SK-N-SH (cell line): ENCODE data around the gene RFC4. TPM values are rescaled to one million over a fixed set of nuclear protein-coding genes. Genes with fewer than 3 reads are reported as not detected.

Source experiments
- CTCF ChIA-PET: fragments of 300-600, 350-600 bp; formaldehyde crosslinking; extraction: SDS; loops from one replicate; lab custom pipeline; 2021; lab: Yijun Ruan, JAX
- POLR2A ChIA-PET: fragments of 350-600 bp; sonication (Branson Sonifier 250); formaldehyde crosslinking; extraction: SDS; loops from one replicate; lab custom pipeline; 2020; ENCODE audit warnings: antibody characterized with exemption, inconsistent platforms; lab: Yijun Ruan, JAX
- DNase-seq: peaks from one replicate; pipeline ENCODE4 v3.0.0; 2012
- H2AFZ ChIP-seq: fragments of 200-600 bp; sonication (generic); 2 replicates; pipeline ENCODE4 v1.8.1; 2016; ENCODE audit warnings: antibody characterized with exemption, mild to moderate bottlenecking, low read depth
- H3F3A ChIP-seq: fragments of 200-600 bp; sonication (generic); replicated peaks from 2 replicates; pipeline ENCODE3; 2016; ENCODE audit warnings: antibody characterized with exemption, mild to moderate bottlenecking; ENCODE audit not compliant: insufficient read depth
- H3K27ac ChIP-seq, 2 experiments: fragments of 200-500 bp in 1 of 2; fragments of 200-600 bp in 1 of 2; sonication (Bioruptor generic) in 1 of 2; sonication (generic), shearing (Covaris generic) in 1 of 2; 2 replicates each; pipeline versions ENCODE4 v1.5.1 to v1.6.1; 2014 to 2016; ENCODE audit warnings: low read depth in 2 of 2, inconsistent platforms in 1 of 2, low read length in 1 of 2, mild to moderate bottlenecking in 1 of 2, mixed read lengths in 1 of 2
- H3K27me3 ChIP-seq: fragments of 200-600 bp; sonication (generic), shearing (Covaris generic); 2 replicates; pipeline ENCODE4 v1.6.1; 2016; ENCODE audit warnings: mixed run types; ENCODE audit not compliant: insufficient read depth
- H3K36me3 ChIP-seq, 2 experiments: fragments of 200-500 bp in 1 of 2; fragments of 200-600 bp in 1 of 2; sonication (Bioruptor generic) in 1 of 2; sonication (generic) in 1 of 2; replicated peaks in 1 of 2; 2 replicates each; pipeline versions ENCODE3 to v1.5.1; 2014 to 2016; ENCODE audit warnings: low read length in 1 of 2, mild to moderate bottlenecking in 1 of 2; ENCODE audit not compliant: insufficient read depth in 2 of 2, control insufficient read depth in 1 of 2
- H3K4me1 ChIP-seq, 2 experiments: fragments of 200-500 bp in 1 of 2; fragments of 200-600 bp in 1 of 2; sonication (Bioruptor generic) in 1 of 2; sonication (generic), shearing (Covaris generic) in 1 of 2; 2 replicates each; pipeline versions ENCODE4 v1.5.1 to v1.6.1; 2014 to 2016; ENCODE audit warnings: low read depth in 1 of 2, low read length in 1 of 2, mixed run types in 1 of 2; ENCODE audit not compliant: insufficient read depth in 2 of 2, control insufficient read depth in 1 of 2
- H3K4me2 ChIP-seq: fragments of 200-600 bp; sonication (generic), shearing (Covaris generic); 2 replicates; pipeline ENCODE4 v1.6.1; 2017; ENCODE audit warnings: mixed run types
- H3K4me3 ChIP-seq, 2 experiments: fragments of 200-500 bp in 1 of 2; fragments of 200-600 bp in 1 of 2; sonication (Bioruptor generic) in 1 of 2; sonication (generic), shearing (Covaris generic) in 1 of 2; 2 replicates each; pipeline versions ENCODE4 v1.5.1 to v1.8.1; 2014 to 2016; ENCODE audit warnings: low read depth in 2 of 2, inconsistent platforms in 1 of 2, low read length in 1 of 2, mild to moderate bottlenecking in 1 of 2, mixed read lengths in 1 of 2, moderate library complexity in 1 of 2
- H3K79me2 ChIP-seq: fragments of 200-600 bp; sonication (generic); 2 replicates; pipeline ENCODE4 v1.8.1; 2017; ENCODE audit warnings: mild to moderate bottlenecking; ENCODE audit not compliant: insufficient read depth
- H3K9ac ChIP-seq: fragments of 200-600 bp; sonication (generic); 2 replicates; pipeline ENCODE4 v1.6.1; 2017; ENCODE audit warnings: mixed run types
- H3K9me2 ChIP-seq: fragments of 200-600 bp; sonication (generic); 2 replicates; pipeline ENCODE4 v1.6.1; 2017; ENCODE audit warnings: mixed run types
- H3K9me3 ChIP-seq: fragments of 200-600 bp; sonication (generic); 2 replicates; pipeline ENCODE4 v1.6.1; 2017; ENCODE audit warnings: mixed run types, mild to moderate bottlenecking, moderate library complexity
- H4K20me1 ChIP-seq: fragments of 200-600 bp; sonication (generic); 2 replicates; pipeline ENCODE4 v1.6.1; 2017; ENCODE audit warnings: mild to moderate bottlenecking, mixed run types; ENCODE audit not compliant: insufficient read depth
- CHD2 ChIP-seq: fragments of 150-350 bp; IDR thresholded peaks from 2 replicates; pipeline ENCODE4 v1.6.1; 2018; ENCODE audit warnings: low read length; ENCODE audit not compliant: partially characterized antibody
- ELF1 ChIP-seq: IDR thresholded peaks from 2 replicates; pipeline ENCODE4 v1.4.0; 2012
- FOSL2 ChIP-seq: IDR thresholded peaks from 2 replicates; pipeline ENCODE4 v1.4.0; 2012; ENCODE audit warnings: low read depth, mild to moderate bottlenecking, moderate library complexity, borderline replicate concordance
- FOXM1 ChIP-seq: IDR thresholded peaks from 2 replicates; pipeline ENCODE4 v1.4.0; 2012; ENCODE audit warnings: low read depth, mild to moderate bottlenecking
- GATA2 ChIP-seq: sonication (generic); formaldehyde crosslinking; IDR thresholded peaks from 2 replicates; pipeline ENCODE4 v1.5.0; 2020; ENCODE audit warnings: mild to moderate bottlenecking, missing genetic modification reagents
- JUND ChIP-seq: IDR thresholded peaks from 2 replicates; pipeline ENCODE4 v1.4.0; 2012
- MEF2A ChIP-seq: IDR thresholded peaks from 2 replicates; pipeline ENCODE4 v1.4.0; 2012; ENCODE audit warnings: low read depth, borderline replicate concordance
- NFIC ChIP-seq: IDR thresholded peaks from 2 replicates; pipeline ENCODE4 v1.4.0; 2012; ENCODE audit warnings: borderline replicate concordance
- RAD21 ChIP-seq: IDR thresholded peaks from 2 replicates; pipeline ENCODE4 v1.6.1; 2012; ENCODE audit warnings: mild to moderate bottlenecking, low read length
- RXRA ChIP-seq: IDR thresholded peaks from 2 replicates; pipeline ENCODE4 v1.4.0; 2012; ENCODE audit warnings: low read depth, mild to moderate bottlenecking, borderline replicate concordance
- SMC3 ChIP-seq: IDR thresholded peaks from 2 replicates; pipeline ENCODE4 v1.6.1; 2012; ENCODE audit warnings: low read depth, low read length, improper control_type of control experiment
- TEAD4 ChIP-seq: IDR thresholded peaks from 2 replicates; pipeline ENCODE4 v1.4.0; 2012; ENCODE audit warnings: mild to moderate bottlenecking, borderline replicate concordance; ENCODE audit not compliant: insufficient read depth
- YY1 ChIP-seq: IDR thresholded peaks from 2 replicates; pipeline ENCODE4 v1.4.0; 2012; ENCODE audit warnings: low read depth, mild to moderate bottlenecking
- WGBS: methylation state at CpG from one replicate; pipeline ENCODE4 v1.1.6; 2017; ENCODE audit warnings: low lambda C conversion rate; 5-methylcytosine and 5-hydroxymethylcytosine counted together
- polyA plus RNA-seq, 3 experiments: library from polyadenylated mRNA; depleted of rRNA; stranded (reverse); fragments of >200 nt; gene quantifications; 2 replicates each; pipeline ENCODE4 v1.2.3, GENCODE V29; 2012
- TF ChIP-seq, protein P1 (sequence below): fragments of 150-350 bp; IDR thresholded peaks from 2 replicates; pipeline ENCODE4 v1.6.1; 2017; ENCODE audit warnings: antibody characterized with exemption, low read length, low read depth, borderline replicate concordance
- TF ChIP-seq, protein P2 (sequence below): fragments of 200-600 bp; sonication (generic); IDR thresholded peaks from 2 replicates; pipeline ENCODE4 v1.6.1; 2017; ENCODE audit warnings: antibody characterized with exemption, mild to moderate bottlenecking, moderate library complexity
- TF ChIP-seq, protein P3 (sequence below): IDR thresholded peaks from 2 replicates; pipeline ENCODE4 v1.4.0; 2012; ENCODE audit warnings: low read depth, borderline replicate concordance
- TF ChIP-seq, protein P4 (sequence below): IDR thresholded peaks from 2 replicates; pipeline ENCODE4; 2012
- TF ChIP-seq, protein P5 (sequence below): fragments of 150-350 bp; IDR thresholded peaks from 2 replicates; pipeline ENCODE4 v1.6.1; 2016; ENCODE audit warnings: mild to moderate bottlenecking, low read depth, low read length

RFC4 gene
- polyA plus RNA-seq, 1 of the 3 experiments (the other 2 are of a cell fraction) = 13.1 TPM

DNA sequence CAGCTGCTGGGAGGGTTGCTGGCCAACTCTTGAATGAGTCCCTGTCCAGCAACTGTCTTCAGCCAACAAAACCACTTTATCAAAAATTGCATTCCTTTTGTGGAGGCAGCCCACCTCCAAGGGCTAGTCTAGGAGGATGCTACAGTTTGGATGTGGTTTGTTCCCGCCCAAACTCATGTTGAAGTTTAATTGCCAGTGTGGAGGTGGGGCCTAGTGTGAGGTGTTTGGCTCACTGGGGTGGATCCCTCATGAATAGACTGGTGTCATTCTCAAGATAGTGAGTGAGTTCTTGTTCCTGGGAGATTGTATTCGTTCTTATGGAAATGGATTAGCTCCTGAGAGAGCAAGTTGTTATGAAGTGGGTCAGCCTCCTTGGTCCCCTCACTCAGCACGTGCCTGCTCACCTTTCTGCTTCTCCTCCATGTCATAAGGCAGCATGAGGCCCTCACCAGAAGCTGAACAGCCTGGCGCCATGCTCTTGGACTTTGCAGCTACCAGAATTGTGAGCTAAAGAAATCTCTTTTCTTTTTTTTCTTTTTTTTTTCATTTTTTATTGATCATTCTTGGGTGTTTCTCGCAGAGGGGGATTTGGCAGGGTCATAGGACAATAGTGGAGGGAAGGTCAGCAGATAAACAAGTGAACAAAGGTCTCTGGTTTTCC is 4.2 kb upstream of the RFC4 start:
- Histone ChIP-seq H3K4me3 (no peak overlapping the region), H3F3A (peaks cover 4% of the 10 kb centered on the region), H3K27me3 (no peaks in the 10 kb centered on the region), H3K9me2 (no peaks in the 10 kb centered on the region), H4K20me1 (no peaks in the 10 kb centered on the region), H3K4me1 (peaks cover 1 to 9% of the 10 kb centered on the region in 2 experiments; a peak in 2 of 4 replicates), H3K4me2 (no peak overlapping the region), H2AFZ (no peak overlapping the region), H3K27ac (no peak overlapping the region), H3K36me3 (no peaks in the 10 kb centered on the region), H3K9me3 (no peaks in the 10 kb centered on the region), H3K9ac (no peak overlapping the region), H3K79me2 (peaks cover 8% of the 10 kb centered on the region)
- WGBS = 58% methylated on average over 5 of the region's 5 CpGs
- DNase-seq = no peak
- TF ChIP-seq RAD21 (no peak), SMC3 (no peak), GATA2 (CRISPR knock-in tag) (no peak), TEAD4 (no peak), ELF1 (no peak), MEF2A (no peak), NFIC (no peak), CHD2 (no peak), YY1 (no peak), FOXM1 (no peak), RXRA (no peak), JUND (no peak), FOSL2 (no peak)
- TF ChIP-seq, protein P1, sequence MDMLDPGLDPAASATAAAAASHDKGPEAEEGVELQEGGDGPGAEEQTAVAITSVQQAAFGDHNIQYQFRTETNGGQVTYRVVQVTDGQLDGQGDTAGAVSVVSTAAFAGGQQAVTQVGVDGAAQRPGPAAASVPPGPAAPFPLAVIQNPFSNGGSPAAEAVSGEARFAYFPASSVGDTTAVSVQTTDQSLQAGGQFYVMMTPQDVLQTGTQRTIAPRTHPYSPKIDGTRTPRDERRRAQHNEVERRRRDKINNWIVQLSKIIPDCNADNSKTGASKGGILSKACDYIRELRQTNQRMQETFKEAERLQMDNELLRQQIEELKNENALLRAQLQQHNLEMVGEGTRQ = no peak
- TF ChIP-seq, protein P2, sequence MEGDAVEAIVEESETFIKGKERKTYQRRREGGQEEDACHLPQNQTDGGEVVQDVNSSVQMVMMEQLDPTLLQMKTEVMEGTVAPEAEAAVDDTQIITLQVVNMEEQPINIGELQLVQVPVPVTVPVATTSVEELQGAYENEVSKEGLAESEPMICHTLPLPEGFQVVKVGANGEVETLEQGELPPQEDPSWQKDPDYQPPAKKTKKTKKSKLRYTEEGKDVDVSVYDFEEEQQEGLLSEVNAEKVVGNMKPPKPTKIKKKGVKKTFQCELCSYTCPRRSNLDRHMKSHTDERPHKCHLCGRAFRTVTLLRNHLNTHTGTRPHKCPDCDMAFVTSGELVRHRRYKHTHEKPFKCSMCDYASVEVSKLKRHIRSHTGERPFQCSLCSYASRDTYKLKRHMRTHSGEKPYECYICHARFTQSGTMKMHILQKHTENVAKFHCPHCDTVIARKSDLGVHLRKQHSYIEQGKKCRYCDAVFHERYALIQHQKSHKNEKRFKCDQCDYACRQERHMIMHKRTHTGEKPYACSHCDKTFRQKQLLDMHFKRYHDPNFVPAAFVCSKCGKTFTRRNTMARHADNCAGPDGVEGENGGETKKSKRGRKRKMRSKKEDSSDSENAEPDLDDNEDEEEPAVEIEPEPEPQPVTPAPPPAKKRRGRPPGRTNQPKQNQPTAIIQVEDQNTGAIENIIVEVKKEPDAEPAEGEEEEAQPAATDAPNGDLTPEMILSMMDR = no peak
- TF ChIP-seq, protein P3, sequence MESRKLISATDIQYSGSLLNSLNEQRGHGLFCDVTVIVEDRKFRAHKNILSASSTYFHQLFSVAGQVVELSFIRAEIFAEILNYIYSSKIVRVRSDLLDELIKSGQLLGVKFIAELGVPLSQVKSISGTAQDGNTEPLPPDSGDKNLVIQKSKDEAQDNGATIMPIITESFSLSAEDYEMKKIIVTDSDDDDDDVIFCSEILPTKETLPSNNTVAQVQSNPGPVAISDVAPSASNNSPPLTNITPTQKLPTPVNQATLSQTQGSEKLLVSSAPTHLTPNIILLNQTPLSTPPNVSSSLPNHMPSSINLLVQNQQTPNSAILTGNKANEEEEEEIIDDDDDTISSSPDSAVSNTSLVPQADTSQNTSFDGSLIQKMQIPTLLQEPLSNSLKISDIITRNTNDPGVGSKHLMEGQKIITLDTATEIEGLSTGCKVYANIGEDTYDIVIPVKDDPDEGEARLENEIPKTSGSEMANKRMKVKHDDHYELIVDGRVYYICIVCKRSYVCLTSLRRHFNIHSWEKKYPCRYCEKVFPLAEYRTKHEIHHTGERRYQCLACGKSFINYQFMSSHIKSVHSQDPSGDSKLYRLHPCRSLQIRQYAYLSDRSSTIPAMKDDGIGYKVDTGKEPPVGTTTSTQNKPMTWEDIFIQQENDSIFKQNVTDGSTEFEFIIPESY = no peak
- TF ChIP-seq, protein P4, sequence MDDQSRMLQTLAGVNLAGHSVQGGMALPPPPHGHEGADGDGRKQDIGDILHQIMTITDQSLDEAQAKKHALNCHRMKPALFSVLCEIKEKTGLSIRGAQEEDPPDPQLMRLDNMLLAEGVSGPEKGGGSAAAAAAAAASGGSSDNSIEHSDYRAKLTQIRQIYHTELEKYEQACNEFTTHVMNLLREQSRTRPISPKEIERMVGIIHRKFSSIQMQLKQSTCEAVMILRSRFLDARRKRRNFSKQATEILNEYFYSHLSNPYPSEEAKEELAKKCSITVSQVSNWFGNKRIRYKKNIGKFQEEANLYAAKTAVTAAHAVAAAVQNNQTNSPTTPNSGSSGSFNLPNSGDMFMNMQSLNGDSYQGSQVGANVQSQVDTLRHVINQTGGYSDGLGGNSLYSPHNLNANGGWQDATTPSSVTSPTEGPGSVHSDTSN = no peak
- TF ChIP-seq, protein P5, sequence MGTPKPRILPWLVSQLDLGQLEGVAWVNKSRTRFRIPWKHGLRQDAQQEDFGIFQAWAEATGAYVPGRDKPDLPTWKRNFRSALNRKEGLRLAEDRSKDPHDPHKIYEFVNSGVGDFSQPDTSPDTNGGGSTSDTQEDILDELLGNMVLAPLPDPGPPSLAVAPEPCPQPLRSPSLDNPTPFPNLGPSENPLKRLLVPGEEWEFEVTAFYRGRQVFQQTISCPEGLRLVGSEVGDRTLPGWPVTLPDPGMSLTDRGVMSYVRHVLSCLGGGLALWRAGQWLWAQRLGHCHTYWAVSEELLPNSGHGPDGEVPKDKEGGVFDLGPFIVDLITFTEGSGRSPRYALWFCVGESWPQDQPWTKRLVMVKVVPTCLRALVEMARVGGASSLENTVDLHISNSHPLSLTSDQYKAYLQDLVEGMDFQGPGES = no peak
- ChIA-PET POLR2A (no interaction called here), CTCF (interaction anchor here (1.0 kb wide), 1 partner anchor 194 kb away, joined by 3 read pairs; no protein-coding TSS in a partner anchor)
